IMR-90 (cell line): ENCODE measurements around the gene GALNT17. TPM values are rescaled to one million over a fixed set of nuclear protein-coding genes. Genes with fewer than 3 reads are reported as not detected.

Source experiments
- ATAC-seq: fragments of 200-7000 bp; cut with Tn5 transposase; 2 replicates; pipeline ENCODE4 v1.9.1; 2020; ENCODE audit warnings: low read depth, mild to moderate bottlenecking, moderate library complexity
- BruUV-seq: library from RNA; stranded (reverse); fragments of 400-500 nt; replicated peaks from 2 replicates; lab custom pipeline; 2021; lab: Mats Ljungman, UMichigan
- CTCF ChIA-PET: fragments of 300-600 bp; formaldehyde crosslinking; extraction: SDS; loops from one replicate; lab custom pipeline; 2021; ENCODE audit warnings: antibody characterized with exemption; lab: Yijun Ruan, JAX
- POLR2A ChIA-PET: fragments of 300-600 bp; sonication (Branson Sonifier 250); formaldehyde crosslinking; loops from one replicate; lab custom pipeline; 2022; ENCODE audit warnings: antibody characterized with exemption; ENCODE audit not compliant: unreplicated experiment; lab: Charles Lee
- DNase-seq: peaks from one replicate; pipeline ENCODE4 v3.0.0; 2013
- H2AFZ ChIP-seq: replicated peaks from 2 replicates; pipeline ENCODE3; 2013; ENCODE audit warnings: low read length, mild to moderate bottlenecking; ENCODE audit not compliant: poor library complexity
- H2AK5ac ChIP-seq: 2 replicates; pipeline ENCODE4 v1.6.1; 2013; ENCODE audit warnings: low read depth, low read length, inconsistent platforms
- H2AK9ac ChIP-seq: replicated peaks from 2 replicates; pipeline ENCODE3; 2013; ENCODE audit warnings: mild to moderate bottlenecking, low read depth, low read length, moderate library complexity; ENCODE audit not compliant: poor library complexity
- H2BK120ac ChIP-seq: 2 replicates; pipeline ENCODE4 v1.6.1; 2013; ENCODE audit warnings: low read depth, low read length, inconsistent platforms
- H2BK15ac ChIP-seq: 3 replicates; pipeline ENCODE4 v1.6.1; 2013; ENCODE audit warnings: low read depth, low read length, inconsistent platforms
- H2BK20ac ChIP-seq: 2 replicates; pipeline ENCODE4 v1.6.1; 2013; ENCODE audit warnings: low read depth, mild to moderate bottlenecking, inconsistent platforms, low read length, moderate library complexity
- H2BK5ac ChIP-seq: 2 replicates; pipeline ENCODE4 v1.6.1; 2013; ENCODE audit warnings: mild to moderate bottlenecking, low read depth, low read length, inconsistent platforms; ENCODE audit not compliant: poor library complexity, severe bottlenecking
- H3K14ac ChIP-seq: replicated peaks from 2 replicates; pipeline ENCODE4 v1.6.1; 2013; ENCODE audit warnings: low read depth, low read length, inconsistent platforms
- H3K18ac ChIP-seq: 2 replicates; pipeline ENCODE4 v1.6.1; 2013; ENCODE audit warnings: low read depth, low read length, control low read depth
- H3K23ac ChIP-seq: 2 replicates; pipeline ENCODE4 v1.6.1; 2013; ENCODE audit warnings: low read depth, low read length, inconsistent platforms
- H3K27ac ChIP-seq: 2 replicates; pipeline ENCODE4 v1.5.1; 2013; ENCODE audit warnings: mild to moderate bottlenecking, control low read depth, low read length; ENCODE audit not compliant: insufficient read depth
- H3K27me3 ChIP-seq: 2 replicates; pipeline ENCODE4 v1.6.1; 2013; ENCODE audit warnings: low read length; ENCODE audit not compliant: control insufficient read depth, insufficient read depth
- H3K36me3 ChIP-seq: 2 replicates; pipeline ENCODE4 v1.6.1; 2013; ENCODE audit warnings: low read length, mixed read lengths; ENCODE audit not compliant: control insufficient read depth, insufficient read depth
- H3K4ac ChIP-seq: 2 replicates; pipeline ENCODE4 v1.6.1; 2013; ENCODE audit warnings: low read depth, low read length, inconsistent platforms
- H3K4me1 ChIP-seq: 2 replicates; pipeline ENCODE4 v1.6.1; 2013; ENCODE audit warnings: low read length, mixed read lengths; ENCODE audit not compliant: control insufficient read depth, insufficient read depth
- H3K4me2 ChIP-seq: 2 replicates; pipeline ENCODE4 v1.6.1; 2013; ENCODE audit warnings: low read depth, mild to moderate bottlenecking, control low read depth, low read length, moderate library complexity
- H3K4me3 ChIP-seq: 2 replicates; pipeline ENCODE4 v1.5.1; 2013; ENCODE audit warnings: low read depth, mild to moderate bottlenecking, control low read depth, low read length, moderate library complexity; ENCODE audit not compliant: insufficient read depth
- H3K56ac ChIP-seq: 2 replicates; pipeline ENCODE4 v1.6.1; 2013; ENCODE audit warnings: low read length, inconsistent platforms; ENCODE audit not compliant: insufficient read depth; ENCODE audit errors: extremely low read depth
- H3K79me1 ChIP-seq, 2 experiments: 2 replicates each; pipeline ENCODE4 v1.6.1; 2013; ENCODE audit warnings: low read length in 2 of 2, inconsistent platforms in 1 of 2, low read depth in 1 of 2
- H3K9ac ChIP-seq: 2 replicates; pipeline ENCODE4 v1.6.1; 2013; ENCODE audit warnings: low read depth, low read length, control low read depth
- H3K9me1 ChIP-seq: 2 replicates; pipeline ENCODE4 v1.6.1; 2013; ENCODE audit warnings: low read length, inconsistent platforms; ENCODE audit not compliant: insufficient read depth
- H3K9me3 ChIP-seq: 2 replicates; pipeline ENCODE4 v1.6.1; 2013; ENCODE audit warnings: low read length; ENCODE audit not compliant: control insufficient read depth, insufficient read depth
- H4K20me1 ChIP-seq: 2 replicates; pipeline ENCODE4 v1.6.1; 2013; ENCODE audit warnings: low read length, inconsistent platforms; ENCODE audit not compliant: insufficient read depth
- H4K5ac ChIP-seq: 2 replicates; pipeline ENCODE4 v1.6.1; 2013; ENCODE audit warnings: mild to moderate bottlenecking, low read depth, low read length, control low read depth
- H4K8ac ChIP-seq, 2 experiments: 2 replicates each; pipeline ENCODE4 v1.6.1; 2013; ENCODE audit warnings: low read depth in 2 of 2, low read length in 2 of 2, control low read depth in 1 of 2, inconsistent platforms in 1 of 2
- H4K91ac ChIP-seq: 2 replicates; pipeline ENCODE4 v1.6.1; 2013; ENCODE audit warnings: low read depth, low read length, inconsistent platforms; ENCODE audit not compliant: insufficient read depth
- CHD1 ChIP-seq: IDR thresholded peaks from 2 replicates; pipeline ENCODE4 v1.6.1; 2012; ENCODE audit warnings: low read depth, low read length, improper control_type of control experiment
- FOS ChIP-seq: fragments of 150-350 bp; IDR thresholded peaks from 2 replicates; pipeline ENCODE4 v1.6.1; 2016; ENCODE audit warnings: low read depth, low read length
- MAFK ChIP-seq: IDR thresholded peaks from 2 replicates; pipeline ENCODE4 v1.6.1; 2012; ENCODE audit warnings: low read depth, low read length, improper control_type of control experiment
- MAZ ChIP-seq: IDR thresholded peaks from 2 replicates; pipeline ENCODE4 v1.6.1; 2012; ENCODE audit warnings: low read depth, mild to moderate bottlenecking, low read length, improper control_type of control experiment, moderate library complexity, borderline replicate concordance
- NFE2L2 ChIP-seq: fragments of 150-350 bp; IDR thresholded peaks from 2 replicates; pipeline ENCODE4 v1.6.1; 2016; ENCODE audit warnings: low read depth, mild to moderate bottlenecking, low read length
- RAD21 ChIP-seq: IDR thresholded peaks from 2 replicates; pipeline ENCODE4 v1.6.1; 2012; ENCODE audit warnings: low read length, improper control_type of control experiment
- SMC3 ChIP-seq: fragments of 150-350 bp; IDR thresholded peaks from 2 replicates; pipeline ENCODE4 v1.6.1; 2016; ENCODE audit warnings: low read depth, mild to moderate bottlenecking, antibody characterized with exemption, low read length, moderate library complexity
- WGBS, 2 experiments: methylation state at CpG; one replicate each; pipeline versions ENCODE4 v1.1.5 to v1.1.7; 2013; ENCODE audit warnings: missing lambda C conversion rate in 2 of 2; ENCODE audit not compliant: insufficient read length in 1 of 2; ENCODE audit errors: extremely low coverage in 2 of 2; 5-methylcytosine and 5-hydroxymethylcytosine counted together
- dilution Hi-C: fragments of 300-500 bp; cut with HindIII; formaldehyde crosslinking; loops from one replicate; pipeline ENCODE4 v1.14.3; 2018; ENCODE audit warnings: low sequenced_read_pairs; ENCODE audit not compliant: unreplicated experiment
- in situ Hi-C: fragments of 300-500 bp; cut with MboI; formaldehyde crosslinking; loops from 3 replicates; pipeline ENCODE4 v1.14.3; 2019; ENCODE audit warnings: low sequenced_read_pairs, inconsistent platforms, mixed read lengths
- intact Hi-C: fragments of 100-400 bp; cut with micrococcal nuclease; formaldehyde crosslinking; loops from 2 replicates; pipeline ENCODE4 v1.10.0; 2022
- polyA plus RNA-seq, 3 experiments: library from polyadenylated mRNA; depleted of rRNA; stranded (reverse); fragments of >200 nt; gene quantifications; 2 replicates each; pipeline ENCODE4 v1.2.3, GENCODE V29; 2012; ENCODE audit warnings: low replicate concordance in 1 of 3
- total RNA-seq: library from RNA; depleted of rRNA; stranded (reverse); fragments of >200 nt; gene quantifications from 2 replicates; pipeline ENCODE4 v1.2.3, GENCODE V29; 2012
- TF ChIP-seq, protein P1 (sequence below): fragments of 150-350 bp; IDR thresholded peaks from 2 replicates; pipeline ENCODE4 v1.6.1; 2016; ENCODE audit warnings: low read depth, mild to moderate bottlenecking, low read length, moderate library complexity, borderline replicate concordance

The GALNT17 gene
- total and polyA plus RNA-seq, 2 of the 4 experiments (the other 2 are of a cell fraction) = not detected

DNA sequence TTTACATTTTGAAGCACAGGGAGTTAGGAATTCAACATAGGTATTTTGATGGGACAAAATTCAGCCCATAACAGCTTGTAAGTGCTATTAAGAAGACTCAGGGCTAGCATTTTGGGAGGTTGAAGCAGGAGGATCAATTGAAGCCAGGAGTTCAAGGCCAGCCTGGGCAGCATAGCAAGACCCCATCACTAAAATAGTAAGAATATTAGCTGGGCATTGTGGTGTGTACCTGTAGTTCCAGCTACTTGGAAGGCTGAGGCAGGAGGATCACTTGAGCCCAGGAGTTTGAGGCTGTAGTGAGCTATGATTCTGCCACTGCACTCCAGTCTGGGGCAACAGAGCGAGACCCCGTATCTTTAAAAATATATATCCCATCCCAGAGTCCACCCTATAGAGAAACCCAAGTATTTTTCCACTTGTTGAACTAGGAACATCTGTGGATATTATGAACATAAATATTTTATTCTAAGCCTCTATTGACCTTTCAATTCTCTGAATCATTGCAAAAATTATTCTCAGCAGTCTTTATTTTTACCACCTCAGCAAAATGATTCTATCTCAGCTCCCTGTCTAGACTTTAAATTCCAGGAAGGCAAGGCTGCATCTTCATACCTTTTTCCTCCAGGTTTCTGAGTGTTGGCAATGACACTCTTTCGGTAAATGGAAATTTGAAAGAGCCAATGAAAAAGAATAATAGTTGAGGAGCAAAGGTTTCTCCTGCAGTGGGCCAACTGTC is 181.0 kb downstream of the GALNT17 start:
- Histone ChIP-seq H3K9ac (no peak overlapping the region), H3K4me2 (no peak overlapping the region), H3K36me3 (no peaks in the 10 kb centered on the region), H3K9me1 (no peaks in the 10 kb centered on the region), H3K56ac (no peak overlapping the region), H2BK20ac (no peak overlapping the region), H3K14ac (no peak overlapping the region), H4K5ac (no peak overlapping the region), H3K79me1 (no peaks in the 10 kb centered on the region), H4K20me1 (no peaks in the 10 kb centered on the region), H3K27ac (no peak overlapping the region), H4K8ac (no peak overlapping the region), H3K4ac (no peak overlapping the region), H4K91ac (no peak overlapping the region), H2BK15ac (no peak overlapping the region), H3K9me3 (peaks cover 29% of the 10 kb centered on the region), H2BK5ac (no peak overlapping the region), H2AK9ac (no peak overlapping the region), H3K4me1 (no peaks in the 10 kb centered on the region), H3K27me3 (no peaks in the 10 kb centered on the region), H2AFZ (no peak overlapping the region), H3K4me3 (no peak overlapping the region), H2AK5ac (no peak overlapping the region), H2BK120ac (no peak overlapping the region), H3K23ac (no peak overlapping the region), H3K18ac (no peak overlapping the region)
- BruUV-seq = no TSS peak
- TF ChIP-seq CHD1 (no peak), FOS (no peak), RAD21 (no peak), MAFK (0 out of 2 replicates have a peak, but pooled peaks have one; percentile 25), MAZ (no peak), SMC3 (no peak), NFE2L2 (no peak)
- TF ChIP-seq, protein P1, sequence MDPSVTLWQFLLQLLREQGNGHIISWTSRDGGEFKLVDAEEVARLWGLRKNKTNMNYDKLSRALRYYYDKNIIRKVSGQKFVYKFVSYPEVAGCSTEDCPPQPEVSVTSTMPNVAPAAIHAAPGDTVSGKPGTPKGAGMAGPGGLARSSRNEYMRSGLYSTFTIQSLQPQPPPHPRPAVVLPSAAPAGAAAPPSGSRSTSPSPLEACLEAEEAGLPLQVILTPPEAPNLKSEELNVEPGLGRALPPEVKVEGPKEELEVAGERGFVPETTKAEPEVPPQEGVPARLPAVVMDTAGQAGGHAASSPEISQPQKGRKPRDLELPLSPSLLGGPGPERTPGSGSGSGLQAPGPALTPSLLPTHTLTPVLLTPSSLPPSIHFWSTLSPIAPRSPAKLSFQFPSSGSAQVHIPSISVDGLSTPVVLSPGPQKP = no peak
- ATAC-seq (no peak), DNase-seq (no peak)
- intact Hi-C loops = no loop called here
- POLR2A ChIA-PET = no interaction called here
- CTCF ChIA-PET = no interaction called here
- in situ Hi-C loops = no loop called here
- no CpG with 5 or more reads among the region's 3 CpGs for WGBS, 2 experiments
- dilution Hi-C loops = no loop called here
